AG04450 (cell line): ENCODE measurements around the gene TGFA. TPM values are rescaled to one million over a fixed set of nuclear protein-coding genes. Genes with fewer than 3 reads are reported as not detected.

Experiments used
- CTCF ChIA-PET: fragments of 300-600, 350-600 bp; formaldehyde crosslinking; extraction: SDS; loops from one replicate; lab custom pipeline; 2022; ENCODE audit warnings: antibody characterized with exemption, inconsistent platforms; lab: Charles Lee
- POLR2A ChIA-PET: fragments of 350-600 bp; formaldehyde crosslinking; extraction: SDS; loops from one replicate; lab custom pipeline; 2021; ENCODE audit warnings: antibody characterized with exemption, inconsistent platforms; lab: Yijun Ruan, JAX
- DNase-seq: peaks from one replicate; pipeline ENCODE4 v3.0.0-alpha.2; 2011; ENCODE audit warnings: low read depth, low spot score
- H3K27ac ChIP-seq: one replicate; pipeline ENCODE4 v1.5.1; 2012; ENCODE audit warnings: low read depth, low read length, control low read depth
- H3K27me3 ChIP-seq: one replicate; pipeline ENCODE4 v1.6.0; 2012; ENCODE audit warnings: low read length; ENCODE audit not compliant: control insufficient read depth, insufficient read depth
- H3K4me3 ChIP-seq: 2 replicates; pipeline ENCODE4 v1.5.1; 2011; ENCODE audit warnings: mild to moderate bottlenecking, low read depth, low read length, control low read depth
- H3K9me3 ChIP-seq: 2 replicates; pipeline ENCODE4 v1.5.1; 2012; ENCODE audit warnings: low read length; ENCODE audit not compliant: control insufficient read depth, insufficient read depth
- CTCF ChIP-seq: IDR thresholded peaks from 2 replicates; pipeline ENCODE4 v1.5.1; 2011; ENCODE audit warnings: low read depth, low read length, control low read depth, inconsistent platforms
- polyA plus RNA-seq: library from polyadenylated mRNA; depleted of rRNA; stranded (reverse); fragments of >200 nt; gene quantifications from 2 replicates; pipeline ENCODE4 v1.2.3, GENCODE V29; 2011

Gene TGFA
- polyA plus RNA-seq, 1 experiment: not detected

GRCh38 chr2:70482401-70482800 is 71.2 kb downstream of the TGFA start:
- Histone ChIP-seq H3K27me3 (no peaks in the 10 kb centered on the region), H3K9me3 (no peaks in the 10 kb centered on the region), H3K4me3 (no peak overlapping the region), H3K27ac (no peak overlapping the region)
- DNase-seq: no peak
- POLR2A ChIA-PET: no interaction called here
- CTCF ChIA-PET: no interaction called here
- TF ChIP-seq CTCF: no peak

DNA sequence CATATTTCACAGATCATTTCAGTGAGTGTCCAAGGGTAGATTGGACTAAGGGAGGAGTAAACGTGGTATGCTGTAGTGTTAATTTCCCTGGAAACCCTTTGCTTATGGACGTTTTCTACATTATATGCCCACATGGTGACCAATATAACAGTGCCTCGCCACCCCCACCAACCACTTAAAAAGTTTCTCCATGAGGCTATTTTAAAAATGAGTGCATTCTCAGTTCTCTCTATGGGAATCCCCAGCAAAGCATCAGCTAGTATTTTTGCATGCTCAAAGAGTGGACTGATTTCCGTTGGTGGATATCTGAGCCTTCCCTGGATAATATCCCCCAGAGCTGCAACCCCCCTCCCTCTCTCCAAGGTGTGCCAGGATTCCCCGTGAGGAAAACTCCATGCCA is 73.2 kb downstream of the TGFA start:
- no peak for DNase-seq
- H3K27me3 ChIP-seq: no peaks in the 10 kb centered on the region
- TF ChIP-seq CTCF: no peak
- H3K9me3 ChIP-seq: no peaks in the 10 kb centered on the region
- ChIA-PET CTCF (no interaction called here), POLR2A (no interaction called here)
- no peak overlapping the region for H3K4me3 ChIP-seq
- H3K27ac ChIP-seq: no peak overlapping the region

- Histone ChIP-seq H3K27me3 (no peaks in the 10 kb centered on the region), H3K27ac (no peak overlapping the region), H3K9me3 (no peaks in the 10 kb centered on the region), H3K4me3 (no peak overlapping the region)
- DNase-seq: no peak
- no peak for TF ChIP-seq CTCF
- ChIA-PET CTCF (no interaction called here), POLR2A (no interaction called here)
These were observed 73.8 kb downstream of the TGFA start for GRCh38 chr2:70479816-70480215.

DNA sequence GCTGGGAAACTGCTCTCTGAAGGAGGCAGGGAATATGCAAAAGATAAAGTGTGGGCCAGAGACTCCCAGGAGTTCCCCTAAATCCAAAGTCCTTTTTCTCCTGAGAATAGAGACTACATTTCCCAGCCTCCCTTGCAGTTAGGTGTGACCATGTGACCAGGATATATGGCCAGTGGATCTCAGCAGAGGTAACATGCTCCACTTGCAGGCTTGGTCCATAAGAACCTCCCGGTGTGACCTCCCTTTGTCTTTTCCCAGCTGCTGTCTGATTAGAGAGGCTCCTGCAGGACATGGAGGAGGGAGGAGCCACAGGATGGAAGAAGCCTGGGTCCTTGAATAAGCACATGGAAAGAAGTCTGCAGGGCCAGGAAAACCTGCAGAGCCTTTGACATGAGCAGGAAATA is 76.2 kb downstream of the TGFA start:
- Histone ChIP-seq H3K4me3 (no peak overlapping the region), H3K27me3 (no peaks in the 10 kb centered on the region), H3K27ac (no peak overlapping the region), H3K9me3 (no peaks in the 10 kb centered on the region)
- no peak for TF ChIP-seq CTCF
- no peak for DNase-seq
- ChIA-PET CTCF (no interaction called here), POLR2A (no interaction called here)

DNA sequence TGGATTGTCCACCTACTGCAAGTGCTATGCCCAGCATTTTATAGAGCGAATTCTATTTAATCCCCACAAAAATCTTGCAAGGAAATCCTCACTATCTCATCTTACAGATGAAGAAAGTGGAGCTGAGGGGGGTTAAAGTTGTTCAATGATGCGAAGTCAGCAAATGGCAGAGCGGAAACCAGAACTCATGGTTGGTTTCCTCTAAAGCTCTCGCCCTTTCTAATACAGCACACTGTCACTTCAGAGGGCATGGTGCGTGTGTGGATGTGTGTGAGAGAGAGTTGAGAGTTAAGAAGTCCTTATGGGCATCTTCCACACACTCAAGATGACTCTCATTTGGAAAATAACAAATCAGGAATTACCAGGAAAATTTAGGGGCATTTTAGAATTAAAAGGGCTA is 78.4 kb downstream of the TGFA start:
- Histone ChIP-seq H3K27me3 (no peaks in the 10 kb centered on the region), H3K9me3 (no peaks in the 10 kb centered on the region), H3K27ac (no peak overlapping the region), H3K4me3 (no peak overlapping the region)
- DNase-seq: no peak
- ChIA-PET POLR2A (no interaction called here), CTCF (no interaction called here)
- TF ChIP-seq CTCF: no peak
